GM10266 (cell line): ENCODE results near the gene MBNL1.

Experiments
- DNase-seq: peaks from one replicate; pipeline ENCODE4 v3.0.0; 2012; ENCODE audit errors: extremely low spot score
- TF ChIP-seq, protein P1 (sequence below): IDR thresholded peaks from 2 replicates; pipeline ENCODE4 v1.5.1; 2012; ENCODE audit warnings: mild to moderate bottlenecking, low read depth; ENCODE audit not compliant: control insufficient read depth, insufficient read depth; ENCODE audit errors: missing control alignments

MBNL1 gene

DNA sequence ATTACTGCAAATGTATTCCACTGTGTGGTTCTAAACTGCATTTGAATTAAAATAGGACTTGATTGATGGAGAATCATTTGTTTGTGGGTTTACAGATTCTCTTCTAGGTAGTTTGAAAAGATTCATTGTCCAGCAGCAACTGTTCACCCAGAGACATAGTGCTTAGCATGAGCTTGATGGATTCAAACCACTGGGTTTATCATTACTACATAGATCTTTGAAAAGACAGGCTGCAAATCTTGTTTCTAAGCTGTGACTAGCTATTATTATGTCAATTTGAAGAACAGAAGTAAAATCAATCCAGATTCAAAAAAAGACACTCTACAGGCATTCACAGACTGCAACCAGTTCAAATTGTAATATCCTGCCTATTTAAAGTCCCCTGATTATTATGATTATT lies 49.8 kb downstream of the MBNL1 start:
- TF ChIP-seq, protein P1, sequence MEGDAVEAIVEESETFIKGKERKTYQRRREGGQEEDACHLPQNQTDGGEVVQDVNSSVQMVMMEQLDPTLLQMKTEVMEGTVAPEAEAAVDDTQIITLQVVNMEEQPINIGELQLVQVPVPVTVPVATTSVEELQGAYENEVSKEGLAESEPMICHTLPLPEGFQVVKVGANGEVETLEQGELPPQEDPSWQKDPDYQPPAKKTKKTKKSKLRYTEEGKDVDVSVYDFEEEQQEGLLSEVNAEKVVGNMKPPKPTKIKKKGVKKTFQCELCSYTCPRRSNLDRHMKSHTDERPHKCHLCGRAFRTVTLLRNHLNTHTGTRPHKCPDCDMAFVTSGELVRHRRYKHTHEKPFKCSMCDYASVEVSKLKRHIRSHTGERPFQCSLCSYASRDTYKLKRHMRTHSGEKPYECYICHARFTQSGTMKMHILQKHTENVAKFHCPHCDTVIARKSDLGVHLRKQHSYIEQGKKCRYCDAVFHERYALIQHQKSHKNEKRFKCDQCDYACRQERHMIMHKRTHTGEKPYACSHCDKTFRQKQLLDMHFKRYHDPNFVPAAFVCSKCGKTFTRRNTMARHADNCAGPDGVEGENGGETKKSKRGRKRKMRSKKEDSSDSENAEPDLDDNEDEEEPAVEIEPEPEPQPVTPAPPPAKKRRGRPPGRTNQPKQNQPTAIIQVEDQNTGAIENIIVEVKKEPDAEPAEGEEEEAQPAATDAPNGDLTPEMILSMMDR: no peak
- DNase-seq: no peak

GRCh38 chr3:152319256-152319655 lies 50.5 kb downstream of the MBNL1 start:
- DNase-seq: no peak
- TF ChIP-seq, protein P1: no peak

- no peak for DNase-seq
- TF ChIP-seq, protein P1: no peak
Measured at GRCh38 chr3:152319831-152320617, 51.3 kb downstream of the MBNL1 start.

GRCh38 chr3:152321200-152321954 lies 52.6 kb downstream of the MBNL1 start:
- TF ChIP-seq, protein P1: no peak

DNA sequence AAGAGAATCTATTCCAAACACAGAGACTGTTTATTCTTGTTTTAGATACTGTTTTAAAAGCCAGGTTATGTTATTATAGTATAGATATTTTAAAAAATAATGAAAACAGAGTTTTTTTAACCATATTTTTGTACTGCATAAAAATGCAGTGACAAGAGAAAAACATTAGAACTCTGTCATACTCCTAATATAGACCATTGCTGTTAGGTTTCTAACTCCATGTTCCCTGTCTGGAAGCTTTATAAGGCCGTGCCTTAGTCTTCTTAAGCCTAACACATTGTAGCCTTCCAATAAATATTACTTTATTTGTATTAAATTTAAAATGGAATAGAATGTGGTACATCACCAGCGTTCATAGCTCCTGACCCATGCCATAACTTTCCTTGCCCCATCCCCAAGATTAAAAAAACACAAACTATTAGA lies 53.2 kb downstream of the MBNL1 start:
- TF ChIP-seq, protein P1: no peak
- no peak for DNase-seq

More at GRCh38 chr3:152321200-152321954, 52.6 kb downstream of the MBNL1 start:
- no peak for DNase-seq

DNA sequence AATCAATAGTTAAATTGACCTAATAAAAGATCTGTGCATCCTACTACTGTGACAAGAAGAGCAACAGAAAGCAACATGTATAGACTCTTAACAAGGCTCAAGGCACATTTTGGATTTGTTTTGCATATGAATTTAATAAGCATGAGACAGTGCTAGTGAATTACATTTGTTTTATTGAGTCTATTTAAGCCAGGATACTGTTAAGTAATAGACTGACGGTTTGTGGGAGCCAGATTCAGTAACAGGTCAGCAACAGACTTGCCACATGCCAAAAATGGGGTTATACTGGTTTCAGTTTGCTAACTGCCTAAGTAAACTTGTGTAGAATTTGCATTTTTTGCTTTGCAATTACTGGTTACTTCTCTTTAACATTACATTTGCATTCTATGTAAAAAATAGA lies 54.0 kb downstream of the MBNL1 start:
- TF ChIP-seq, protein P1: no peak
- peak; percentile 12 for DNase-seq

DNA sequence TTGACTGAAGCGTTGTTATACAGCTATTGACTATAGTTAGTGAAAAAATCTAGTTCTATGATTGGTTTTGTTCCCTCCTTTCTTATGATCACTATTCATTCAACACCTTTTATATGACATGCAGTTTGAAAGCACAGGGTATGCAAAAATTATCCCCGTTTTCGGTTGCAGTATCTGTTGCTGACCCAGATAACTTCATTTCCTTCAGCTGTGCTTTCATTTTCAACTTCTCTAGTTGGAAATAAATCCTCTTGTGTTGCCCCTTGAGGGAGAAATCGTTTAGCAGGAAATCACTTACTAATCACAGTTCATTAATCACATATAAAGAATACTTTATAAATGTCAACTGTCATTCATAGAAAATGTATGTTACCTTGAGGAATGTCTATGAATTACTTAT lies 55.1 kb downstream of the MBNL1 start:
- TF ChIP-seq, protein P1: no peak
- DNase-seq: peak; percentile 17
